NCI-H2227 treated with DMSO at 0.1 percent for 48 hours (cell line): ENCODE data around the gene AP5Z1.

Source experiments
- DNase-seq: peaks from one replicate; lab custom pipeline; 2025; lab: John Stamatoyannopoulos, UW

Gene AP5Z1

DNA sequence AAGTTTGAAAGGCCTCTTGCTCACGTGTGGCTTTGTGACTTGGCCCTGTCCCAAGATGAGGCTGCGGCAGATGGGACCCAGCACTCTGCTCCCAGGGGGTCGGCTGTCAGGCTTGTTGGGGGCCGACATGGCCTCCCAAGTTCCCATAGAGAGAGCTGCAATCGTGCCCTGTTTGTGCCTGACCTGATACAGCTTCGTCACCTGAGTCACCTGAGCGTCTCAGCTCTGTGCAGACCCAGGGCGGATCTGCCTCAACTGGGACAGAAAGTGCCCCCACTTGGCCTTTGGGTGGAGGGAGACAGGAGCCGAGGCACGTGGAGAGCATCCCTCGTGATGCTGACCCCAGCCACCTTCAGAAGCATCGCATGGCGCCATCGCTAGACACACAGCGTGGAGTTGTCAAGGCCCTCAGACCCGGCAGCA, 64.7 kb downstream of the AP5Z1 start:
- no peak for DNase-seq
